Ovary (tissue), 3 donors: ENCODE results near the gene RPP40.

Experiments used
- CTCF ChIP-seq, 3 donors: fragments of 450-650 bp in 2 of 3; fragments of 200-600 bp in 1 of 3; IDR thresholded peaks; one replicate each; pipeline versions ENCODE4 v1.5.1 to v1.8.0; 2016 to 2022; ENCODE audit warnings: antibody characterized with exemption in 3 of 3, mild to moderate bottlenecking in 1 of 3
- EP300 ChIP-seq: sonication (generic); formaldehyde crosslinking; IDR thresholded peaks from one replicate; pipeline ENCODE4 v1.6.1; 2017; ENCODE audit warnings: antibody characterized with exemption
- POLR2A ChIP-seq: fragments of 450-650 bp; IDR thresholded peaks from one replicate; pipeline ENCODE4 v1.6.1; 2017; ENCODE audit warnings: antibody characterized with exemption, mild to moderate bottlenecking, moderate library complexity
- donor health status: DM: no; HTN: no; CAD: no.

- TF ChIP-seq CTCF (IDR thresholded peaks at IDR 0.05) (no peak), POLR2A (no peak), EP300 (no peak)
Measured at GRCh38 chr6:4957521-4958231, 46.2 kb downstream of the RPP40 start.
